ENCODE data around the gene RYK. TPM values are rescaled to one million over a fixed set of nuclear protein-coding genes. Genes with fewer than 3 reads are reported as not detected.

The RYK gene
- total RNA-seq, 1 donor from 2014 or later, result 57.1 TPM

GRCh38 chr3:134298249-134298648 is 47.6 kb upstream of the RYK start:
- FAIRE-seq (no peak), DNase-seq (ENCODE audit: low read depth) (no peak)
- H3K79me2 ChIP-seq (ENCODE audit: insufficient read depth, low read length), result no peaks in the 10 kb centered on the region
- no peak overlapping the region for H3K9ac ChIP-seq (ENCODE audit: low read length)
- H3K27me3 ChIP-seq (ENCODE audit: insufficient read depth, low read length), result no peaks in the 10 kb centered on the region
- Mint-ChIP-seq H3K4me1 (ENCODE audit: low read depth, unreplicated experiment) (peaks cover 4% of the 10 kb centered on the region), H3K36me3 (ENCODE audit: low read depth, unreplicated experiment) (no peaks in the 10 kb centered on the region), H3K27me3 (ENCODE audit: low read depth, unreplicated experiment) (no peaks in the 10 kb centered on the region), H3K27ac (ENCODE audit: unreplicated experiment) (no peak overlapping the region), H3K4me3 (ENCODE audit: unreplicated experiment) (no peak overlapping the region), H3K9me3 (ENCODE audit: unreplicated experiment) (no peaks in the 10 kb centered on the region)
- TF ChIP-seq CTCF (IDR thresholded peaks at IDR 0.05; ENCODE audit: insufficient read depth, low read depth, low read length), result no peak
- no peak for TF ChIP-seq EZH2 (IDR thresholded peaks at IDR 0.05; ENCODE audit: insufficient read depth, low read length)
- no peaks in the 10 kb centered on the region for H3K9me3 ChIP-seq (ENCODE audit: insufficient read depth, low read depth, low read length)
- H3K4me2 ChIP-seq (ENCODE audit: low read length), result no peak overlapping the region
- no peak overlapping the region for H3K4me3 ChIP-seq (ENCODE audit: insufficient read depth, low read depth, low read length)
- H3K27ac ChIP-seq (ENCODE audit: low read depth, low read length), result no peak overlapping the region
- H3K36me3 ChIP-seq (ENCODE audit: insufficient read depth, low read length), result no peaks in the 10 kb centered on the region
- no peak overlapping the region for H2AFZ ChIP-seq (ENCODE audit: low read depth, low read length)
- no peaks in the 10 kb centered on the region for H3K4me1 ChIP-seq (ENCODE audit: insufficient read depth, low read length)
- H4K20me1 ChIP-seq (ENCODE audit: insufficient read depth, low read length), result no peaks in the 10 kb centered on the region

GRCh38 chr3:134296616-134297015 is 46.0 kb upstream of the RYK start:
- Histone ChIP-seq H2AFZ (ENCODE audit: low read depth, low read length) (no peak overlapping the region), H3K27ac (ENCODE audit: low read depth, low read length) (no peak overlapping the region), H3K36me3 (ENCODE audit: insufficient read depth, low read length) (no peaks in the 10 kb centered on the region), H3K9me3 (ENCODE audit: insufficient read depth, low read depth, low read length) (no peaks in the 10 kb centered on the region), H4K20me1 (ENCODE audit: insufficient read depth, low read length) (no peaks in the 10 kb centered on the region), H3K4me3 (ENCODE audit: insufficient read depth, low read depth, low read length) (no peak overlapping the region), H3K9ac (ENCODE audit: low read length) (no peak overlapping the region), H3K4me1 (ENCODE audit: insufficient read depth, low read length) (no peaks in the 10 kb centered on the region), H3K27me3 (ENCODE audit: insufficient read depth, low read length) (no peaks in the 10 kb centered on the region), H3K79me2 (ENCODE audit: insufficient read depth, low read length) (no peaks in the 10 kb centered on the region), H3K4me2 (ENCODE audit: low read length) (no peak overlapping the region)
- FAIRE-seq (no peak), DNase-seq (ENCODE audit: low read depth) (no peak)
- H3K27ac Mint-ChIP-seq (ENCODE audit: unreplicated experiment), result no peak overlapping the region
- H3K27me3 Mint-ChIP-seq (ENCODE audit: low read depth, unreplicated experiment), result no peaks in the 10 kb centered on the region
- no peak overlapping the region for H3K4me3 Mint-ChIP-seq (ENCODE audit: unreplicated experiment)
- peaks cover 4% of the 10 kb centered on the region for H3K4me1 Mint-ChIP-seq (ENCODE audit: low read depth, unreplicated experiment)
- no peaks in the 10 kb centered on the region for H3K36me3 Mint-ChIP-seq (ENCODE audit: low read depth, unreplicated experiment)
- no peaks in the 10 kb centered on the region for H3K9me3 Mint-ChIP-seq (ENCODE audit: unreplicated experiment)
- TF ChIP-seq EZH2 (IDR thresholded peaks at IDR 0.05; ENCODE audit: insufficient read depth, low read length) (no peak), CTCF (IDR thresholded peaks at IDR 0.05; ENCODE audit: insufficient read depth, low read depth, low read length) (no peak)

- no peaks in the 10 kb centered on the region for H4K20me1 ChIP-seq (ENCODE audit: insufficient read depth, low read length)
- DNase-seq (ENCODE audit: low read depth) (no peak), FAIRE-seq (no peak)
- Mint-ChIP-seq H3K27ac (ENCODE audit: unreplicated experiment) (no peak overlapping the region), H3K4me1 (ENCODE audit: low read depth, unreplicated experiment) (peaks cover 4% of the 10 kb centered on the region), H3K36me3 (ENCODE audit: low read depth, unreplicated experiment) (no peaks in the 10 kb centered on the region), H3K4me3 (ENCODE audit: unreplicated experiment) (no peak overlapping the region), H3K9me3 (ENCODE audit: unreplicated experiment) (no peaks in the 10 kb centered on the region), H3K27me3 (ENCODE audit: low read depth, unreplicated experiment) (no peaks in the 10 kb centered on the region)
- H3K27me3 ChIP-seq (ENCODE audit: insufficient read depth, low read length), result no peaks in the 10 kb centered on the region
- no peaks in the 10 kb centered on the region for H3K9me3 ChIP-seq (ENCODE audit: insufficient read depth, low read depth, low read length)
- H3K9ac ChIP-seq (ENCODE audit: low read length), result no peak overlapping the region
- H3K79me2 ChIP-seq (ENCODE audit: insufficient read depth, low read length), result no peaks in the 10 kb centered on the region
- no peak overlapping the region for H3K27ac ChIP-seq (ENCODE audit: low read depth, low read length)
- no peak overlapping the region for H3K4me3 ChIP-seq (ENCODE audit: insufficient read depth, low read depth, low read length)
- H3K4me1 ChIP-seq (ENCODE audit: insufficient read depth, low read length), result no peaks in the 10 kb centered on the region
- no peak for TF ChIP-seq CTCF (IDR thresholded peaks at IDR 0.05; ENCODE audit: insufficient read depth, low read depth, low read length)
- no peak for TF ChIP-seq EZH2 (IDR thresholded peaks at IDR 0.05; ENCODE audit: insufficient read depth, low read length)
- no peaks in the 10 kb centered on the region for H3K36me3 ChIP-seq (ENCODE audit: insufficient read depth, low read length)
- H3K4me2 ChIP-seq (ENCODE audit: low read length), result no peak overlapping the region
- no peak overlapping the region for H2AFZ ChIP-seq (ENCODE audit: low read depth, low read length)
These were observed 45.3 kb upstream of the RYK start for GRCh38 chr3:134295930-134296329.
